ENCODE results near the gene AKAP13.

- TF ChIP-seq TAF1 (IDR thresholded peaks at IDR 0.05; ENCODE audit: low read depth), result no peak
- TF ChIP-seq CTCF (IDR thresholded peaks at IDR 0.05; ENCODE audit: poor library complexity, severe bottlenecking), result no peak
- no peak for TF ChIP-seq RAD21 (conservative IDR thresholded peaks at IDR 0.05)
- no peak for TF ChIP-seq EP300 (conservative IDR thresholded peaks at IDR 0.05; ENCODE audit: poor library complexity, severe bottlenecking)
- no peak for TF ChIP-seq SMC3 (conservative IDR thresholded peaks at IDR 0.05; ENCODE audit: poor library complexity)
- TF ChIP-seq MXI1 (conservative IDR thresholded peaks at IDR 0.05; ENCODE audit: poor library complexity, severe bottlenecking), result no peak
Measured at GRCh38 chr15:85681386-85681785, 301.0 kb downstream of the AKAP13 start.

Data from neural cell (in vitro differentiated cells).